GM21528 (cell line): Measurements from ENCODE around the gene TOMM40L.
"Not testable (repeated sequence)": the region's sequence is repeated elsewhere in the genome, so short reads cannot be mapped to it uniquely, and the experiment has no call there.

ENCODE experiments used
- ATAC-seq: cut with Tn5 transposase; IDR thresholded peaks from one replicate; pipeline ENCODE4 v1.9.1; 2021; ENCODE audit warnings: mild to moderate bottlenecking, moderate library complexity; ENCODE audit not compliant: unreplicated experiment, low FRiP score

The TOMM40L gene

DNA sequence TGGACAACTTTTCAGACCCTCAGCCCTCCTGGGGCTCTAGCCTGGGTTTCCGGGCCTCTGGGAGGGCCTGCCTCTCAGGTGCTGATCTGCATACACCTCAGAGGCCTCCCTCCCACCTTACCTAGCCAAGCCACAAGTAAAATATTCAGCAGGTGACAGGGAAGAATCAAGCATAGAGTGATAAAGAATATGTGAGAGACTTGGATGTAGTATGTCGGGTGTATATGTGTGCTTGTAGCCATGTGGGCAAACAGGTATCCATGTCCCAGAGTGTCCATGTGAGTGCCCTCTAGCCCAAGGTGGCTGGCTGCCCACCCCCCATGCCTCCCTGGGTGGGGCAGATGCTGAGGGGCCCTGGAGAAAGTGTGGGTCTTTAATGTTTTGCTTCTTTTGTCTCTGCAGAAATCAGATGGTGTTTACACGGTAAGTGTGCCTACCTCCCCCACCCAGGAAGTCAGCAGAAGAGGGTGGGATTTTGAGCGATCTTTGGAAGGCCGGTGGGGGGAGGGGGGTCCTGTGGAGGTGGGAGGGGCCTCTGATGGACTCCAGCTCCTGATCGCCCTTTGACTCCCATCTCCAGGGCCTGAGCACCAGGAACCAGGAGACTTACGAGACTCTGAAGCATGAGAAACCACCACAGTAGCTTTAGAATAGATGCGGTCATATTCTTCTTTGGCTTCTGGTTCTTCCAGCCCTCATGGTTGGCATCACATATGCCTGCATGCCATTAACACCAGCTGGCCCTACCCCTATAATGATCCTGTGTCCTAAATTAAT lies 7.4 kb upstream of the TOMM40L start:
- no peak for ATAC-seq

DNA sequence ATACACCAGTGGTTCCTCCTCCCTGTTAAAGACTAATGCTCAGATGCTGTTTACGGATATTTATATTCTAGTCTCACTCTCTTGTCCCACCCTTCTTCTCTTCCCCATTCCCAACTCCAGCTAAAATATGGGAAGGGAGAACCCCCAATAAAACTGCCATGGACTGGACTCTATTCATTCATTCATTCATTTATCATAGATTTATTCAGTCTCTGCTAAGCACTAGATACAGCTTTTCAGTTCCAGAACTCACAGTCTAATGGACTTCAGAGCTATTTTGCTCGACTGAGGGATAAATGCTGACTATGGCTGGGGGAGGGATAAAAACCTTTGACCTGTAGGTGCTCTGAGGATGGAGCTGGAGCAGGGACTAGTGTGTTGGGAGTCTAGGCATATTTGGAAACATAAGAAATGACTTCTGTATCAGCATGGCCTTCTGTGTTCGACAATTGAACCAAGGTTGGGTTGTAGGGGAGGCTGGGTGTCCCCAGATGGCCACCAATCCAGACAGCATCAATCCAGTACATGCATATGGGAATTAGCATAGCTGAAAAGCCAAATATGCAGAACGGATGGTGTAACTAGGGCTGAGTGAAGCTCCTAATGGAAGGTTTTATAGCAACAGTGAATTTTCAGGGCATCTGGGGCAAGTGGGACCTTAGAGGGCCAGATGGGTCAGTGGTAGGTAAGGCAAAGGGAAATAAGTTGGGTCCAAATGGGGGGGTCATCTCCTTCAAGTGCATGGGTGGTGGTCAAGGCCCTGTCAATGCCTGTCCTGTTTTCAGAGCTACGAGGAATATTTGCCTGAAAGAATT lies 6.6 kb upstream of the TOMM40L start:
- no peak for ATAC-seq

DNA sequence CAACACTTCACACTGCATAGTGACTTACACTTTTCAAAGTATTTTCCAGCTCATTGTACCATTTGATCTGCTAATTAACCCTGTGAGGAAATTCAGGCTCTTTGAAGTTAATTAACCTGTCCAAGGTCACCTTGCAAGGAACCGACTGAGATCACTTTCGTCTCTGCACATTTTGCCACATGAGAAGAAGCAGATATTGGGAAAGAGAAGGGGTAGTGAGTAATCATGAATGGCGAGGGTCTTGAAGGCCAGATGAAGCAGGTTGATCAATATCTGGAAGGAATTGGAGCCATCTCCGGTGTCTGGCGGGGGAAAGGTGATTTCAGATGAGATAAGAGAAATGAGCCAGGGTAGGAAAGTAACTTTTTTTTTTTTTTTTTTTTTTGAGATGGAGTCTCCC lies 5.9 kb upstream of the TOMM40L start:
- no peak for ATAC-seq

DNA sequence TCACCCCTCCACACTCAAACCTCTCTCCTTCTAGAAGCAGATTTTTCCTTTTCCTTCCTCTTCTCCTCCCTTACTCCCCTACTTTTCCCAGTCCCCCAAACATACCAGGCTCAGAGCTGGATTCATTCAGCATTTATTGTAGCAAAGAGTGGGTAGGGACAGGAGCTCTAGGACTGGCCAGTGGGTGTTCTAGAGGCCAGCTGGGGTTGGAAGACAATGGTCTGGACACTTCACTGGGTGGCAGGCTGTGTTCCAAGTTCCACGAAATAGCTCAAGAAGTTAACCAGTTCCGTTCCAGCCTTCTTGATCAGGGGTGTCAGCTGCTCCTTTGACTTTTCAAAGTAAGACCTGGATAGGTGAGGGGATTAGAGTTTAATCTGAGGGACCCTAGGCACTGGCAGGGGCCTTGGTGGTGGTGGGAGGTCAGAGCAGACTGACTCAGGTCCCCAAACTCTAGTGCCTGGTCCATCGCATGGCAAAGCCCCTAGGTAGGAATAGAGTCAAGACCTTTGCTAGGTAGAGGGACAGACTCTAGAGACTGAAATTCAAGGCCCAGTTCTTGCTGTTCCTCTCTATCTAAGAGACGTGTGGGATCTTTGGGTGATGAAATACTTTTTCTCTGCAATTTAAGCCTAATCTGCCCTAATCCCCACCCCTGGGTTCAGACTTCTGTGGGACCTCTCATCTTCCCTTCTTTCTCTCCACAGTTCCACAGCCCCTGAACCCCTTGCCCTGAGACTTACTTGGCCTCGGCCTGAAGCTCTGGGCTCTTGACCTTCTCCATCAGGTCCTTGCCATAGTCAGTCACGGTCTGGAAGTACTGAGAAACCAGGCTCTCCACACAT lies 3.5 kb upstream of the TOMM40L start:
- no peak for ATAC-seq

DNA sequence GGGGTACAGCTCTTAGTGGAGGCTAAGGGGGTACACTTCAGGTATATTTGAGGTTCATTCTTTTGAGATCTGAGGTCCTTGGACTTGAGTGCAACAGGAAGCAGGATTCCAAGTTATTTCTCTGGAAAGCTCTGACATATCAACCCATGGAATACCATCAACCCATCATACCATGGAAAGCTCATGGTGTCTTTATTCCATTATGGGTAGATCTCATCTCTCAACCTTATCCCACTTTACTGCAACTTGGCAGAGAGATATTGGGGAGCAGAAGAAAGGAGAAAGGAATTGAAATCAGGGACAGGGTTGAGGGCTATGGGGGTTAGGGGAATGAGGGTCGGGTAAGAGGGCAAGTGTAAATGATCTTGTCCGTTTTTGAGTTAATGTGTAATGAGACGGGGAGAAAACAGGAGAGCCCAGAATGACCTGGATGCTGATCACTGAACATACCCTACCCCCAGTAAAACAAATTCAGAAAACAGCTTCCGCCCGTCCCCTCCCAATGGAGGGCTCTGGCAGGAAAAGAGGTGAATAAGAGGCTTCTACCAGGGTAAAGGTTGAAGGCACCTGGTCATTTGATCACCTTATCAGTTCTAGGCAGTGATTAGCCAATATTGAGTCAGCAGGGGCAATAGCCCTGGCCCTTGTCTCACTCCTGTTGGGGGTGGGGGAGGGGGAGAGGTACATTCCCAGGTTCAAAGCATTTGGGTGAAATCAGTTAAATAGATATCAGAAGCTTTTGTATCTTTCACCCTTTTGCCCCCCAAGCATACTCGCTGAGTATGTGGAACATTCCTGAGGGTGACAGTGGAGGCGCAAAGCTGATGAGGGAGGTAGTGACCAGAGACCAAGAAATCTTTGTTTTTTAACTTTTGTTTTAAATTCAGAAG lies 1.8 kb upstream of the TOMM40L start:
- ATAC-seq = no peak

GRCh38 chr1:161224695-161225087 lies 1.2 kb upstream of the TOMM40L start:
- ATAC-seq = not testable (repeated sequence)

DNA sequence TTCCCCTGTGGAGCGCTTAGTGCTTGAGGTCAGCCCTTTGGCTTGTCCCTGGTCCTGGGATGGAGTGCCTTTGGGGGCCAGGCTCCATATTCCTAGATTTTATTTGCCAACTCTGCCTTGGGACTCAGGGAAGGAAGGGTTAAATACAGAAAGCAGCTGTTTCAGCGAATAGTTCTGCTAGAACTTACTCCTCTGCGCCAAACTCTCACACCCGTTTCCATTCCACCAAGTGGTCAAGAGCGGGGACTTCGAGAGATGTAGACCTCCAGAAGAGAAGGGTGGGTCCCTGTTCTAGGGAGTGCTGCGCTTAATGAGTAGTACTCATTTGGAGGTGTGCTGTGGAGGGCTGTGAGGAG lies 704 bp upstream of the TOMM40L start:
- ATAC-seq = no peak

DNA sequence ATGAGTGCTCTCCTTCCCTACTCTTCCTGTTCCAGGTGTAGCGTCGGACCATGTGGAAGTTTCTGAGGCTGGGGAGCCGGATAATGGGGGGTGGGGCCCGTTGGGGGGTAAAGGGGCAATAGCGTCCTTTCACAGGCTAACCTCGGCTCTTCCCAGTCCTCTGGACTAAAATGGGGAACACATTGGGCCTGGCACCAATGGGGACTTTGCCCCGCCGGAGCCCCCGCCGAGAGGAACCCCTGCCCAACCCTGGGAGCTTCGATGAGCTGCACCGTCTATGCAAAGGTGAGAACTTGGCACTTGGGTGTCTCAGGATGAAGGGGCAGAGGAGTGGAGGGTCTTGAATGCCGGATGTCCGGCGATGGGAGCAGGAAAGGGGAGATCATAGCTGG lies 456 bp downstream of the TOMM40L start:
- no peak for ATAC-seq

DNA sequence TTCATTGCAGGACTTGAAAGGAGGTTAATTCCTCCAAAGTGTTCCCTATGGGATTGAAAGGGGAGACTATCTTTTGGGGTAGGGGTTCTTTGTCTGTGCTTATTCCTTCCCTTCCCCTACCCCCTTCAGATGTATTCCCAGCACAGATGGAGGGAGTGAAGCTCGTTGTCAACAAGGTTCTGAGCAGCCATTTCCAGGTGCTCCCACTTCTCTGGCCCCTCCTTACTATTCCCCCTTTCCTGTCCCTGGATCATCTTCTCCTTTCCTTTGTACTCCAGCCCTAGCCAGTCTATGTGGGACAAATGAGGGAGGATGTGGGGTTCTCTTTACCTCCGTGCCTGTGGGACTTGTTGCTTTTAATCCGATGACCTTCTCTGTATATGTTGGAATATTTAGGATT lies 899 bp downstream of the TOMM40L start:
- no peak for ATAC-seq

GRCh38 chr1:161227196-161227871 lies 1.5 kb downstream of the TOMM40L start:
- ATAC-seq = peak; percentile 39

DNA sequence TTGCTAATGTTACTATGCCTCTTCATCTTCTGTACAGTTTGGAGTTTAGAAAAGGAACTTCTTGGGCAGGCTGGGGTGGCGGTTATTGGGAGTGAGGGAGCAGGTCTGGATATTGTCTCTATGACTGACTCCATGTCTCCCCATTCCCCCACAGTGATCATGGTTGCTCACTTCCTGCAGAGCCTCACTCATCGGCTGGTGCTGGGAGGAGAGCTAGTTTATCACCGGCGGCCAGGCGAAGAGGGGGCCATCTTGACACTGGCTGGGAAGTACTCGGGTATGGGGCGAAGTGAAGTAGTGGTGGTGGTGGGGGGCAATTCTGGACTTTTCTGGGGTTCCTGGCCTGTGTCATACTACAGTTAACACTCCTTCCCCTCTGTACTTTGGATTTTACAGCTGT lies 2.2 kb downstream of the TOMM40L start:
- ATAC-seq = no peak

- ATAC-seq = no peak
Measured at GRCh38 chr1:161229896-161230295, 4.0 kb downstream of the TOMM40L start.

DNA sequence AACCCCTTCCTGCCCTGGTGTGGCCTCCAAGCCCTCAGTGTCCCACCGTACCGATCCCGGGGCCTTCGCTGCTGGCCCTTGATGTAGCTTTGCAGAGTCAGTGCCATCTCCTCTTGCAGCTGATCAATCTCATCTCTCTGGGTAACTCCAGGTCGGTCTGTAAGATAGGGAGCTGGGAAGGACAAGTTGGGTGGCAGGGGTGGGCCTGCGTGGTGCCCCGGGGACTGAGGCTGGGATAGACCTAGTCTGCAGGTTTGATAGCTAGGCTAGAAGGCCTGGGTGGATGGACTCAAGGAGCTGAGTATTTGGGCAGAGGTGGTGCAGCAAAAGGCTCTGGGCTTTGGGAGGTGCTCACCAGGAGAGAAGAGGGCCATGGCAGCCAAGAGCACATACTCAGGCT lies 4.9 kb downstream of the TOMM40L start:
- no peak for ATAC-seq

DNA sequence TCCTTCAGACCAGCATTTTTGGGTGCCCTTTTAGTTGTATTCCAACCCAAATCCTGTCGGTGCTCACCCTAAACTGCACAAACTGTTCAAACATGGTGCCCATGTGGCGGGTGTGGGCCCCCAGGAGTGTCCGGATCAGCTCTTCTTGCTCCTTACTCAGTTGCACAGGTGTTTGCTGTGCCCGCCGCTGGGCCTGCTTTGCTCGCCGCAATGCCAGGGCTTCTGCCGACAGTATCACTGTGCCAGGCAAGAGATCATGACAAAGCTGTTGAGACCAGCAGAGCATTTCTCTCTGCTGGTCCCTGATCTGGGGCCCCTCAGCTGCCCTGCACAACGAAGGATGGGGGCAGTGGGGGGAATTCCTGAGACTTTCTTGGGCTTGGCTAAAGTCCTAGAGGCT lies 7.2 kb downstream of the TOMM40L start:
- ATAC-seq = no peak

DNA sequence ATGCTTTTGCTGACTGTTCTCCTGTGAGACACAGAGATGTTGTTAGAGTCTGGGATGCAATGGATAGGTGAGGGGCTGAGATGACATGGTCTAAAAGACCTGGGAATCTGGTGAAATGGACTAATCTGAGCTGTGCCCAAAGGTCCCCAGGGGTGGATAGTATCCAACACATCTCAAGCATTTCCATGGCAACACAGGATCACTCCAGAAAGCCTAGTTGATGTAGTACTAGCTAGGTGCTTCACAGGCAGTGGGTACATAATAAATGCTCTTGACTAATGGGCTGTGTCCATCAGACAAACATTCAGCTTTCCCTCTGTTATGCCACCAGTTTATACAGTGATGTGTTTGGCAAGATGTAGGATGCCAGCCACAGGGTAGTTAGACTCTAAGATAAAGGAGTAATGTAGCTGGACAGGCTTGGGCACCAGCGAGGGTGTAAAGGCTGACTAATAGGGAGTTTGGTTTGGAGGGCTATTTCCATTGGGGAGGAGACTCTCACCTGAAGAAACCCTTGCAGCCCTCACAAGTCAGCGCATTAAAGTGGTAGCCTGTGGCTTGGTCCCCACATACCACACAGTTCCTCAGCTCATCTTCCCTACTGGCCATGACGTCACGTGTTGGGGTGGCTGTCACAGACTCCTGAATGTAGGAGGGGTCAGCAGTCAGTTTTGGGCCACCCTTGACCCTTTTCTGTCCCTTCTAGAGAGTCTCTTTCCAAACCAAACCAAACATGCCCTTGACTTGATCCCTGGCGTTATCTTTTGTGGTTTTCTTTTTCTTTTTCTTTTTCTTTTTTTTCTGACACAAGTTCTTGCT lies 10.3 kb downstream of the TOMM40L start:
- ATAC-seq = no peak

- ATAC-seq = no peak
Measured at GRCh38 chr1:161238039-161238473, 12.2 kb downstream of the TOMM40L start, which contains the start of gene NR1I3. Gene NR1I3 (minus strand): TSS chr1:161238203. CDS start chr1:161236565, 1,638 bp downstream.

DNA sequence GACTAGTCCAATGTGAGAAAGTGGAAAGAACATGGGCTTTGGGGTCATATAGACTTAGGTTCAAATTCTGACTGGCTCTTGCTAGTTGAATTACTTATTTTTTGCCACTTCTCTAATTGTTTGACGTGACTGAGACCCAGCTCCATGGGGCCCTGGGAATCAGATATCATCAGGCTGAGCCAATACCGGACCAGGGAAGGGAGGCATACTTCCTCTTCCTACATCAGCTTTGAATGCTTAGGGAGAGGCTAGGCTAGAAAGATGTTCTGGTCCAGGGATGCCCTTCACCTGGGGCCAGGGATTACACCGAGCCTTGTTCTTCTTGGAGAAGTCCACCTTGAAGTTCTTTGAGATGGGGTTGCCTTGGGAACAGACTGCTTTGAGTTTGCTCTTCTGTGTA lies 15.8 kb downstream of the TOMM40L start:
- ATAC-seq = no peak

DNA sequence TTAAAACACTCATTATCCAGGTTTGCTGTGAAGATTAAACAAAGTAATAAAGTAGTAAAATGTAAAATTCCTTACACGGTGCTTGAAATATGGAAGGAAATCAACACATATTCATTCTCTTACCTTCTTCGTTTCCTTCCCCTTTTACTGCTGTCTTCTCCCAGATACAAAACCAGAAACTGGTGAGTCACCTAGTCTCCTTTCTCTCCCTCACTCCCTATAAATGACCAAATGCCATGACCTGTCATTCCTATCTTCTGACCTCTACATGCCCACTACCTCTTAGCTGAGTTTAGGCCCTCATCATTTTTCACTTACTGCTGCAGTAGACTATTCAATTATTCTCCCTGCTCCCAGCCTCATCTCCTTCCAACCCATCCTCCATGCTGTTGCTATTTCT lies 16.5 kb downstream of the TOMM40L start:
- no peak for ATAC-seq

- no peak for ATAC-seq
Measured at GRCh38 chr1:161244888-161245287, 19.0 kb downstream of the TOMM40L start.
